H9 (cell line): ENCODE measurements around the gene RPL38. TPM values are rescaled to one million over a fixed set of nuclear protein-coding genes. Genes with fewer than 3 reads are reported as not detected.

ENCODE experiments used
- DNase-seq: peaks from one replicate; pipeline ENCODE4 v3.0.0-alpha.2; 2017
- H2AFZ ChIP-seq: one replicate; pipeline ENCODE4 v1.6.1; 2013; ENCODE audit warnings: mild to moderate bottlenecking, low read length, control low read depth, moderate library complexity
- H2AK5ac ChIP-seq: 2 replicates; pipeline ENCODE4 v1.6.1; 2013; ENCODE audit warnings: low read length, control low read depth, mixed read lengths; ENCODE audit not compliant: insufficient read length
- H2BK120ac ChIP-seq: one replicate; pipeline ENCODE4 v1.6.1; 2013; ENCODE audit warnings: low read depth, mild to moderate bottlenecking, low read length, control low read depth, inconsistent platforms; ENCODE audit not compliant: poor library complexity, severe bottlenecking
- H2BK12ac ChIP-seq: 2 replicates; pipeline ENCODE4 v1.6.1; 2013; ENCODE audit warnings: low read length, control low read depth, mixed read lengths, low read depth; ENCODE audit not compliant: insufficient read length
- H2BK15ac ChIP-seq: 2 replicates; pipeline ENCODE4 v1.6.1; 2013; ENCODE audit warnings: low read depth, low read length, control low read depth
- H2BK20ac ChIP-seq: one replicate; pipeline ENCODE4 v1.6.1; 2013; ENCODE audit warnings: low read depth, mild to moderate bottlenecking, low read length, control low read depth, inconsistent platforms; ENCODE audit not compliant: poor library complexity, severe bottlenecking
- H2BK5ac ChIP-seq: 2 replicates; pipeline ENCODE4 v1.6.1; 2013; ENCODE audit warnings: low read length, control low read depth, mixed read lengths; ENCODE audit not compliant: insufficient read length
- H3K14ac ChIP-seq: 2 replicates; pipeline ENCODE4 v1.6.1; 2013; ENCODE audit warnings: low read length, control low read depth; ENCODE audit not compliant: insufficient read depth
- H3K18ac ChIP-seq: 2 replicates; pipeline ENCODE4 v1.6.1; 2013; ENCODE audit warnings: low read depth, mild to moderate bottlenecking, mixed read lengths, low read length, control low read depth; ENCODE audit not compliant: insufficient read length
- H3K23ac ChIP-seq: 2 replicates; pipeline ENCODE4 v1.6.1; 2013; ENCODE audit warnings: low read length, control low read depth, mixed read lengths, low read depth; ENCODE audit not compliant: insufficient read length
- H3K23me2 ChIP-seq: 2 replicates; pipeline ENCODE4 v1.6.1; 2013; ENCODE audit warnings: low read depth, mild to moderate bottlenecking, mixed read lengths, low read length, control low read depth; ENCODE audit not compliant: insufficient read length, poor library complexity, severe bottlenecking
- H3K27ac ChIP-seq: 2 replicates; pipeline ENCODE4 v1.5.1; 2013; ENCODE audit warnings: low read length, control low read depth, mixed read lengths, low read depth; ENCODE audit not compliant: insufficient read length
- H3K27me3 ChIP-seq: 2 replicates; pipeline ENCODE4 v1.6.1; 2013; ENCODE audit warnings: low read length, control low read depth, inconsistent platforms; ENCODE audit not compliant: insufficient read depth
- H3K4ac ChIP-seq: 2 replicates; pipeline ENCODE4 v1.6.1; 2013; ENCODE audit warnings: low read depth, mild to moderate bottlenecking, control low read depth, inconsistent platforms, low read length, moderate library complexity
- H3K4me1 ChIP-seq: 2 replicates; pipeline ENCODE4 v1.6.1; 2013; ENCODE audit warnings: low read length, control low read depth, inconsistent platforms; ENCODE audit not compliant: insufficient read depth
- H3K4me2 ChIP-seq: 2 replicates; pipeline ENCODE4 v1.6.1; 2013; ENCODE audit warnings: low read length, control low read depth, mixed read lengths; ENCODE audit not compliant: insufficient read length, insufficient read depth
- H3K56ac ChIP-seq: 2 replicates; pipeline ENCODE4 v1.6.1; 2013; ENCODE audit warnings: low read depth, mild to moderate bottlenecking, mixed read lengths, low read length, control low read depth; ENCODE audit not compliant: insufficient read length
- H3K79me1 ChIP-seq: 2 replicates; pipeline ENCODE4 v1.6.1; 2013; ENCODE audit warnings: low read depth, mild to moderate bottlenecking, moderate library complexity, low read length, control low read depth, inconsistent platforms; ENCODE audit not compliant: insufficient read depth, poor library complexity, severe bottlenecking
- H3K79me2 ChIP-seq: 2 replicates; pipeline ENCODE4 v1.6.1; 2013; ENCODE audit warnings: low read length, control low read depth, inconsistent platforms; ENCODE audit not compliant: insufficient read depth
- H3K9ac ChIP-seq: 2 replicates; pipeline ENCODE4 v1.6.1; 2013; ENCODE audit warnings: low read length, control low read depth, mixed read lengths; ENCODE audit not compliant: insufficient read length; ENCODE audit errors: extremely low read depth
- H3K9me3 ChIP-seq: one replicate; pipeline ENCODE4 v1.6.1; 2013; ENCODE audit warnings: low read depth, low read length, inconsistent platforms; ENCODE audit not compliant: control insufficient read depth
- H3T11ph ChIP-seq: one replicate; pipeline ENCODE4 v1.6.1; 2013; ENCODE audit warnings: mild to moderate bottlenecking, low read length, control low read depth, inconsistent platforms
- H4K20me1 ChIP-seq: one replicate; pipeline ENCODE4 v1.6.1; 2013; ENCODE audit not compliant: control insufficient read depth, insufficient read length, insufficient read depth
- H4K5ac ChIP-seq: 2 replicates; pipeline ENCODE4 v1.6.1; 2013; ENCODE audit warnings: low read depth, mild to moderate bottlenecking, mixed read lengths, low read length, control low read depth; ENCODE audit not compliant: insufficient read length
- H4K8ac ChIP-seq: replicated peaks from 2 replicates; pipeline ENCODE4 v1.6.1; 2013; ENCODE audit warnings: low read length, control low read depth, mixed read lengths, low read depth; ENCODE audit not compliant: insufficient read length
- H4K91ac ChIP-seq: 2 replicates; pipeline ENCODE4 v1.6.1; 2013; ENCODE audit warnings: low read depth, mild to moderate bottlenecking, moderate library complexity, mixed read lengths, low read length, control low read depth; ENCODE audit not compliant: insufficient read length
- H3K27ac Mint-ChIP-seq, 3 experiments: 2 replicates in 2 of 3; 3 replicates in 1 of 3; pipeline ENCODE4 v1.8.0; 2020 to 2021; ENCODE audit warnings: mixed read lengths in 3 of 3, mild to moderate bottlenecking in 1 of 3, moderate library complexity in 1 of 3
- H3K27me3 Mint-ChIP-seq: 2 replicates; pipeline ENCODE4 v1.8.0; 2021; ENCODE audit warnings: low read depth, mild to moderate bottlenecking, moderate library complexity, mixed read lengths
- H3K36me3 Mint-ChIP-seq, 3 experiments: 2 replicates in 2 of 3; 3 replicates in 1 of 3; pipeline ENCODE4 v1.8.0; 2020 to 2021; ENCODE audit warnings: low read depth in 3 of 3, mixed read lengths in 3 of 3; ENCODE audit not compliant: insufficient read depth in 1 of 3
- H3K4me1 Mint-ChIP-seq, 2 experiments: 2 replicates each; pipeline ENCODE4 v1.8.0; 2020; ENCODE audit warnings: mixed read lengths in 2 of 2
- H3K4me3 Mint-ChIP-seq, 2 experiments: 2 replicates in 1 of 2; 3 replicates in 1 of 2; pipeline ENCODE4 v1.8.0; 2020 to 2021; ENCODE audit warnings: mild to moderate bottlenecking in 2 of 2, mixed read lengths in 2 of 2, moderate library complexity in 1 of 2
- H3K9me3 Mint-ChIP-seq, 2 experiments: 2 replicates in 1 of 2; 3 replicates in 1 of 2; pipeline ENCODE4 v1.8.0; 2020; ENCODE audit warnings: mild to moderate bottlenecking in 2 of 2, mixed read lengths in 2 of 2, moderate library complexity in 1 of 2
- WGBS: extraction: QIAGEN DNeasy Blood & Tissue Kit; methylation state at CpG from one replicate; pipeline ENCODE4 v1.1.7; 2013; ENCODE audit warnings: missing lambda C conversion rate, low lambda C conversion rate, mixed read lengths; ENCODE audit not compliant: insufficient read length; ENCODE audit errors: extremely low coverage; 5-methylcytosine and 5-hydroxymethylcytosine counted together
- total RNA-seq: library from RNA; stranded (reverse); gene quantifications from 2 replicates; pipeline ENCODE4 v1.2.1, GENCODE V29; 2021
- TF ChIP-seq, protein P1 (sequence below): fragments of 200-600 bp; sonication (generic); conservative IDR thresholded peaks from 3 replicates; pipeline ENCODE4 v1.8.0; 2021; ENCODE audit warnings: antibody characterized with exemption, mild to moderate bottlenecking

RPL38 gene
- total RNA-seq, 1 experiment from 2014 or later, result 1,358 TPM

DNA sequence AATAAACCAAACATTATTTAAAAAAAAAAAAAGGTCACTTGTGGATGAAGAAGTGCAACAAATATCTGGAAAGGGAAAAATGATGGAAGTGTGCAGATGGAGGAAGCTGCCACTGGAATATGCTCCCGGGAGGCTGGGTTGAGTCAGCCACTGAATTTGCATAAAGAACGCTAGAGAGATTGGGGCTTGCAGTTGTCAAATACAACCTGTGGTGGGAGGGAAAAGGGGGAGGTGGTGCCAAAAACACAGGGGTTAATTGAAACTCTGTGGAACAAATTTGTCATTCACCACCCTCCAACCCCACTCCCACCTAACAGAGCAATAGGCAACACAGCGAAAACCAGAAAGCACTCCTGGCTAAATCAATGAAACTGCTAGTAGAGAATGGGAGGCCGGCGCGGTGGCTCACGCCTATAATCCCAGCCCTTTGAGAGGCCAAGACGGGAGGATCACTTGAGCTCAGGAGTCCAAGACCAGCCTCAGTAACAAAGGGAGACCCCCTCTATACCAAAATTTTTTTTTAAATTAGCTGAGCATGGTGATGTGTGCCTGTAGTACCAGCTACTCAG, 37.6 kb upstream of the RPL38 start:
- Histone ChIP-seq H3K4ac (no peak overlapping the region), H3K4me2 (no peak overlapping the region), H3K79me1 (no peaks in the 10 kb centered on the region), H3K27me3 (no peaks in the 10 kb centered on the region), H3K56ac (no peak overlapping the region), H4K5ac (no peak overlapping the region), H4K20me1 (no peaks in the 10 kb centered on the region), H3K27ac (no peak overlapping the region), H3T11ph (no peak overlapping the region), H2BK12ac (no peak overlapping the region), H3K9ac (no peak overlapping the region), H3K4me1 (no peaks in the 10 kb centered on the region; the same call in 1 of the 2 replicates), H2BK5ac (no peak overlapping the region), H3K18ac (no peak overlapping the region), H2BK120ac (no peak overlapping the region), H2BK15ac (no peak overlapping the region), H3K14ac (no peak overlapping the region), H3K9me3 (no peaks in the 10 kb centered on the region), H3K79me2 (no peaks in the 10 kb centered on the region), H4K8ac (no peak overlapping the region), H2AK5ac (no peak overlapping the region), H3K23ac (no peak overlapping the region), H2AFZ (no peak overlapping the region), H2BK20ac (no peak overlapping the region), H3K23me2 (no peaks in the 10 kb centered on the region), H4K91ac (no peak overlapping the region)
- peaks cover 2 to 6% of the 10 kb centered on the region in 2 experiments; a peak in 2 of 5 replicates for H3K9me3 Mint-ChIP-seq
- TF ChIP-seq, protein P1, sequence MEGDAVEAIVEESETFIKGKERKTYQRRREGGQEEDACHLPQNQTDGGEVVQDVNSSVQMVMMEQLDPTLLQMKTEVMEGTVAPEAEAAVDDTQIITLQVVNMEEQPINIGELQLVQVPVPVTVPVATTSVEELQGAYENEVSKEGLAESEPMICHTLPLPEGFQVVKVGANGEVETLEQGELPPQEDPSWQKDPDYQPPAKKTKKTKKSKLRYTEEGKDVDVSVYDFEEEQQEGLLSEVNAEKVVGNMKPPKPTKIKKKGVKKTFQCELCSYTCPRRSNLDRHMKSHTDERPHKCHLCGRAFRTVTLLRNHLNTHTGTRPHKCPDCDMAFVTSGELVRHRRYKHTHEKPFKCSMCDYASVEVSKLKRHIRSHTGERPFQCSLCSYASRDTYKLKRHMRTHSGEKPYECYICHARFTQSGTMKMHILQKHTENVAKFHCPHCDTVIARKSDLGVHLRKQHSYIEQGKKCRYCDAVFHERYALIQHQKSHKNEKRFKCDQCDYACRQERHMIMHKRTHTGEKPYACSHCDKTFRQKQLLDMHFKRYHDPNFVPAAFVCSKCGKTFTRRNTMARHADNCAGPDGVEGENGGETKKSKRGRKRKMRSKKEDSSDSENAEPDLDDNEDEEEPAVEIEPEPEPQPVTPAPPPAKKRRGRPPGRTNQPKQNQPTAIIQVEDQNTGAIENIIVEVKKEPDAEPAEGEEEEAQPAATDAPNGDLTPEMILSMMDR, result no peak
- peak; percentile 22 for DNase-seq
- H3K4me3 Mint-ChIP-seq, result no peak overlapping the region
- WGBS, result no CpG with 5 or more reads among the region's 8 CpGs
- no peaks in the 10 kb centered on the region for H3K36me3 Mint-ChIP-seq
- H3K27ac Mint-ChIP-seq, result no peak overlapping the region
- H3K27me3 Mint-ChIP-seq, result peaks cover 9% of the 10 kb centered on the region
- peaks cover 0 to 6% of the 10 kb centered on the region in 2 experiments; a peak in 1 of 4 replicates for H3K4me1 Mint-ChIP-seq
